ENCODE results near the gene C9orf152.

Gene C9orf152

GRCh38 chr9:110244616-110245015 is 36.7 kb upstream of the C9orf152 start:
- no peak overlapping the region for H3K4me3 ChIP-seq (ENCODE audit: low read length)
- peaks cover 33% of the 10 kb centered on the region for H3K36me3 ChIP-seq (ENCODE audit: insufficient read depth, low read length)
- H3K27me3 ChIP-seq (ENCODE audit: insufficient read depth, low read length), result no peaks in the 10 kb centered on the region

GRCh38 chr9:110241858-110242321 is 33.9 kb upstream of the C9orf152 start:
- Histone ChIP-seq H3K4me3 (ENCODE audit: low read length) (no peak overlapping the region), H3K27me3 (ENCODE audit: insufficient read depth, low read length) (no peaks in the 10 kb centered on the region), H2AFZ (ENCODE audit: low read depth, low read length) (no peak overlapping the region), H3K36me3 (ENCODE audit: insufficient read depth, low read length) (peaks cover 17% of the 10 kb centered on the region), H3K4me1 (ENCODE audit: insufficient read depth, low read length) (no peaks in the 10 kb centered on the region), H3K9me3 (ENCODE audit: low read length) (no peaks in the 10 kb centered on the region)

More at GRCh38 chr9:110244616-110245015, 36.7 kb upstream of the C9orf152 start:
- Histone ChIP-seq H2AFZ (ENCODE audit: low read depth, low read length) (no peak overlapping the region), H3K9me3 (ENCODE audit: low read length) (no peaks in the 10 kb centered on the region), H3K4me1 (ENCODE audit: insufficient read depth, low read length) (no peaks in the 10 kb centered on the region)

GRCh38 chr9:110241260-110241857 is 33.4 kb upstream of the C9orf152 start:
- Histone ChIP-seq H3K27me3 (ENCODE audit: insufficient read depth, low read length) (no peaks in the 10 kb centered on the region), H3K4me3 (ENCODE audit: low read length) (no peak overlapping the region), H2AFZ (ENCODE audit: low read depth, low read length) (no peak overlapping the region), H3K9me3 (ENCODE audit: low read length) (no peaks in the 10 kb centered on the region), H3K4me1 (ENCODE audit: insufficient read depth, low read length) (no peaks in the 10 kb centered on the region), H3K36me3 (ENCODE audit: insufficient read depth, low read length) (peaks cover 13% of the 10 kb centered on the region)

GRCh38 chr9:110240198-110240597 is 32.2 kb upstream of the C9orf152 start:
- H3K27me3 ChIP-seq (ENCODE audit: insufficient read depth, low read length), result no peaks in the 10 kb centered on the region
- H3K36me3 ChIP-seq (ENCODE audit: insufficient read depth, low read length), result peaks cover 9% of the 10 kb centered on the region
- no peak overlapping the region for H3K4me3 ChIP-seq (ENCODE audit: low read length)
- no peaks in the 10 kb centered on the region for H3K9me3 ChIP-seq (ENCODE audit: low read length)
- no peak overlapping the region for H2AFZ ChIP-seq (ENCODE audit: low read depth, low read length)
- no peaks in the 10 kb centered on the region for H3K4me1 ChIP-seq (ENCODE audit: insufficient read depth, low read length)

GRCh38 chr9:110228321-110228720 is 20.4 kb upstream of the C9orf152 start:
- no peaks in the 10 kb centered on the region for H3K36me3 ChIP-seq (ENCODE audit: insufficient read depth, low read length)
- H3K4me1 ChIP-seq (ENCODE audit: insufficient read depth, low read length), result no peaks in the 10 kb centered on the region
- no peak overlapping the region for H2AFZ ChIP-seq (ENCODE audit: low read depth, low read length)
- H3K27me3 ChIP-seq (ENCODE audit: insufficient read depth, low read length), result no peaks in the 10 kb centered on the region
- H3K4me3 ChIP-seq (ENCODE audit: low read length), result no peak overlapping the region
- no peaks in the 10 kb centered on the region for H3K9me3 ChIP-seq (ENCODE audit: low read length)

- Histone ChIP-seq H2AFZ (ENCODE audit: low read depth, low read length) (no peak overlapping the region), H3K4me1 (ENCODE audit: insufficient read depth, low read length) (no peaks in the 10 kb centered on the region), H3K36me3 (ENCODE audit: insufficient read depth, low read length) (no peaks in the 10 kb centered on the region), H3K4me3 (ENCODE audit: low read length) (no peak overlapping the region), H3K27me3 (ENCODE audit: insufficient read depth, low read length) (no peaks in the 10 kb centered on the region), H3K9me3 (ENCODE audit: low read length) (no peaks in the 10 kb centered on the region)
These were observed 16.6 kb upstream of the C9orf152 start for GRCh38 chr9:110224583-110224982.

- Histone ChIP-seq H3K9me3 (ENCODE audit: low read length) (no peaks in the 10 kb centered on the region), H3K27me3 (ENCODE audit: insufficient read depth, low read length) (no peaks in the 10 kb centered on the region), H2AFZ (ENCODE audit: low read depth, low read length) (no peak overlapping the region), H3K36me3 (ENCODE audit: insufficient read depth, low read length) (no peaks in the 10 kb centered on the region), H3K4me3 (ENCODE audit: low read length) (no peak overlapping the region), H3K4me1 (ENCODE audit: insufficient read depth, low read length) (no peaks in the 10 kb centered on the region)
These were observed 12.8 kb upstream of the C9orf152 start for GRCh38 chr9:110220809-110221208.

GRCh38 chr9:110217656-110218099 is 9.7 kb upstream of the C9orf152 start:
- Histone ChIP-seq H2AFZ (ENCODE audit: low read depth, low read length) (no peak overlapping the region), H3K4me3 (ENCODE audit: low read length) (no peak overlapping the region), H3K36me3 (ENCODE audit: insufficient read depth, low read length) (no peaks in the 10 kb centered on the region), H3K27me3 (ENCODE audit: insufficient read depth, low read length) (no peaks in the 10 kb centered on the region), H3K9me3 (ENCODE audit: low read length) (no peaks in the 10 kb centered on the region), H3K4me1 (ENCODE audit: insufficient read depth, low read length) (no peaks in the 10 kb centered on the region)

GRCh38 chr9:110214586-110215355 is 6.8 kb upstream of the C9orf152 start:
- Histone ChIP-seq H2AFZ (ENCODE audit: low read depth, low read length) (no peak overlapping the region), H3K4me3 (ENCODE audit: low read length) (no peak overlapping the region)

GRCh38 chr9:110214090-110214489 is 6.1 kb upstream of the C9orf152 start:
- H3K9me3 ChIP-seq (ENCODE audit: low read length), result no peaks in the 10 kb centered on the region
- H3K4me3 ChIP-seq (ENCODE audit: low read length), result no peak overlapping the region
- H3K4me1 ChIP-seq (ENCODE audit: insufficient read depth, low read length), result no peaks in the 10 kb centered on the region
- no peaks in the 10 kb centered on the region for H3K27me3 ChIP-seq (ENCODE audit: insufficient read depth, low read length)
- H2AFZ ChIP-seq (ENCODE audit: low read depth, low read length), result no peak overlapping the region
- H3K36me3 ChIP-seq (ENCODE audit: insufficient read depth, low read length), result no peaks in the 10 kb centered on the region

More at GRCh38 chr9:110214586-110215355, 6.8 kb upstream of the C9orf152 start:
- Histone ChIP-seq H3K27me3 (ENCODE audit: insufficient read depth, low read length) (no peaks in the 10 kb centered on the region), H3K4me1 (ENCODE audit: insufficient read depth, low read length) (no peaks in the 10 kb centered on the region), H3K36me3 (ENCODE audit: insufficient read depth, low read length) (no peaks in the 10 kb centered on the region), H3K9me3 (ENCODE audit: low read length) (no peaks in the 10 kb centered on the region)

- no peak overlapping the region for H3K4me3 ChIP-seq (ENCODE audit: low read length)
- no peak overlapping the region for H2AFZ ChIP-seq (ENCODE audit: low read depth, low read length)
- H3K36me3 ChIP-seq (ENCODE audit: insufficient read depth, low read length), result no peaks in the 10 kb centered on the region
- H3K9me3 ChIP-seq (ENCODE audit: low read length), result no peaks in the 10 kb centered on the region
- H3K4me1 ChIP-seq (ENCODE audit: insufficient read depth, low read length), result no peaks in the 10 kb centered on the region
- peaks cover under 1% of the 10 kb centered on the region for H3K27me3 ChIP-seq (ENCODE audit: insufficient read depth, low read length)
These were observed 5.6 kb upstream of the C9orf152 start for GRCh38 chr9:110213413-110214044.

GRCh38 chr9:110207071-110207641 is 803 bp downstream of the C9orf152 start:
- Histone ChIP-seq H2AFZ (ENCODE audit: low read depth, low read length) (no peak overlapping the region), H3K9me3 (ENCODE audit: low read length) (no peaks in the 10 kb centered on the region), H3K4me3 (ENCODE audit: low read length) (no peak overlapping the region), H3K27me3 (ENCODE audit: insufficient read depth, low read length) (peaks cover 6% of the 10 kb centered on the region), H3K4me1 (ENCODE audit: insufficient read depth, low read length) (no peaks in the 10 kb centered on the region), H3K36me3 (ENCODE audit: insufficient read depth, low read length) (no peaks in the 10 kb centered on the region)

- H3K36me3 ChIP-seq (ENCODE audit: insufficient read depth, low read length), result no peaks in the 10 kb centered on the region
- peaks cover 6% of the 10 kb centered on the region for H3K27me3 ChIP-seq (ENCODE audit: insufficient read depth, low read length)
- H3K4me1 ChIP-seq (ENCODE audit: insufficient read depth, low read length), result no peaks in the 10 kb centered on the region
- H2AFZ ChIP-seq (ENCODE audit: low read depth, low read length), result no peak overlapping the region
- H3K4me3 ChIP-seq (ENCODE audit: low read length), result no peak overlapping the region
- no peaks in the 10 kb centered on the region for H3K9me3 ChIP-seq (ENCODE audit: low read length)
These were observed 1.6 kb downstream of the C9orf152 start for GRCh38 chr9:110206389-110206788.

Data from neuron (in vitro differentiated cells).